Activated CD4-positive, alpha-beta T cell treated with anti-CD3 and anti-CD28 coated beads for 36 hours (primary cell): ENCODE measurements around the gene CD300A. TPM values are rescaled to one million over a fixed set of nuclear protein-coding genes. Genes with fewer than 3 reads are reported as not detected.

ENCODE experiments used
- ATAC-seq: fragments of 200-7000 bp; cut with Tn5 transposase; one replicate; pipeline ENCODE4 v1.10.0; 2021; ENCODE audit warnings: mild to moderate bottlenecking, moderate library complexity
- CTCF ChIA-PET: fragments of 350-600 bp; sonication (Branson Sonifier 250); formaldehyde crosslinking; loops from one replicate; lab custom pipeline; 2021; ENCODE audit warnings: antibody characterized with exemption; lab: Charles Lee
- POLR2A ChIA-PET: fragments of 350-600 bp; sonication (Branson Sonifier 250); formaldehyde crosslinking; loops from one replicate; lab custom pipeline; 2021; ENCODE audit warnings: antibody characterized with exemption, inconsistent platforms; lab: Charles Lee
- DNase-seq: peaks from one replicate; pipeline ENCODE4 v3.0.0-alpha.2; 2020
- H3K27ac Mint-ChIP-seq: one replicate; pipeline ENCODE4 v1.8.0; 2021; ENCODE audit warnings: mixed read lengths
- H3K27me3 Mint-ChIP-seq: one replicate; pipeline ENCODE4 v1.8.0; 2021; ENCODE audit warnings: mixed read lengths
- H3K36me3 Mint-ChIP-seq: one replicate; pipeline ENCODE4 v1.8.0; 2021; ENCODE audit warnings: low read depth, mixed read lengths
- H3K4me1 Mint-ChIP-seq: one replicate; pipeline ENCODE4 v1.8.0; 2021; ENCODE audit warnings: mixed read lengths
- H3K4me3 Mint-ChIP-seq: one replicate; pipeline ENCODE4 v1.8.0; 2021; ENCODE audit warnings: mild to moderate bottlenecking, moderate library complexity, mixed read lengths
- H3K9me3 Mint-ChIP-seq: one replicate; pipeline ENCODE4 v1.8.0; 2021; ENCODE audit warnings: low read depth, mixed read lengths
- intact Hi-C, 2 experiments: fragments of 100-400 bp; cut with DNase I in 1 of 2; cut with micrococcal nuclease in 1 of 2; formaldehyde crosslinking; loops; one replicate each; pipeline versions ENCODE4 v1.14.2 to v1.15.1; 2022 to 2024; cut with DNase I, micrococcal nuclease
- total RNA-seq, 2 experiments: library from RNA; stranded (reverse); gene quantifications; one replicate each; pipeline ENCODE4 v1.2.3, GENCODE V29; 2021

Gene CD300A
- total RNA-seq, 2 experiments from 2014 or later: 4.9 to 5.8 TPM

GRCh38 chr17:74430706-74431567, 35.5 kb upstream of the CD300A start:
- H3K9me3 Mint-ChIP-seq: no peaks in the 10 kb centered on the region
- intact Hi-C loops: no loop called here
- H3K36me3 Mint-ChIP-seq: no peaks in the 10 kb centered on the region
- ChIA-PET POLR2A (interaction anchor here (0.7 kb wide), 1 partner anchor 902 kb away, joined by 3 read pairs; no protein-coding TSS in a partner anchor), CTCF (interaction anchor here (0.7 kb wide), 1 partner anchor 133 kb away, joined by 3 read pairs; no protein-coding TSS in a partner anchor)
- peak; percentile 58 for DNase-seq
- peak; percentile 45 for ATAC-seq
- H3K27me3 Mint-ChIP-seq: peaks cover 40% of the 10 kb centered on the region
- peak overlapping the region; percentile 53 for H3K4me3 Mint-ChIP-seq
- H3K27ac Mint-ChIP-seq: no peak overlapping the region
- peaks cover 15% of the 10 kb centered on the region for H3K4me1 Mint-ChIP-seq

GRCh38 chr17:74431568-74432423, 34.6 kb upstream of the CD300A start, which contains the start of gene GPRC5C:
GPRC5C (plus strand) TSS chr17:74432088; CDS start chr17:74439777, 7,689 bp downstream.
- ChIA-PET POLR2A (no interaction called here), CTCF (interaction anchor here (0.6 kb wide), 1 partner anchor 596 kb away, joined by 3 read pairs; no protein-coding TSS in a partner anchor)
- H3K4me3 Mint-ChIP-seq: peak within 1 kb of the TSS; percentile 53
- ATAC-seq: peak; percentile 85
- H3K4me1 Mint-ChIP-seq: peaks cover 15% of the 10 kb centered on the region
- intact Hi-C loops: loop anchor here in 1 of 2 experiments (1.0 kb wide), 1 partner anchor 23 kb away; no protein-coding TSS in a partner anchor
- no peaks in the 10 kb centered on the region for H3K36me3 Mint-ChIP-seq
- DNase-seq: peak; percentile 83
- H3K27me3 Mint-ChIP-seq: peaks cover 47% of the 10 kb centered on the region
- H3K9me3 Mint-ChIP-seq: peaks cover 1% of the 10 kb centered on the region
- H3K27ac Mint-ChIP-seq: no peak within 1 kb of the TSS

GRCh38 chr17:74432424-74432690, 34.1 kb upstream of the CD300A start:
- Mint-ChIP-seq H3K9me3 (peaks cover 2% of the 10 kb centered on the region), H3K36me3 (no peaks in the 10 kb centered on the region), H3K27me3 (peaks cover 47% of the 10 kb centered on the region), H3K4me3 (peak overlapping the region; percentile 6), H3K27ac (no peak overlapping the region), H3K4me1 (peaks cover 15% of the 10 kb centered on the region)
- POLR2A ChIA-PET: no interaction called here
- DNase-seq: no peak
- CTCF ChIA-PET: no interaction called here
- intact Hi-C loops: loop anchor here in 1 of 2 experiments (1.0 kb wide), 1 partner anchor 22 kb away; no protein-coding TSS in a partner anchor
- no peak for ATAC-seq

- peak overlapping the region; percentile 6 for H3K4me3 Mint-ChIP-seq
- ChIA-PET POLR2A (no interaction called here), CTCF (no interaction called here)
- no peak for DNase-seq
- intact Hi-C loops: loop anchor here in 1 of 2 experiments (1.0 kb wide), 1 partner anchor 21 kb away; no protein-coding TSS in a partner anchor
- H3K36me3 Mint-ChIP-seq: no peaks in the 10 kb centered on the region
- no peak overlapping the region for H3K27ac Mint-ChIP-seq
- no peak for ATAC-seq
- H3K27me3 Mint-ChIP-seq: peaks cover 46% of the 10 kb centered on the region
- peaks cover 15% of the 10 kb centered on the region for H3K4me1 Mint-ChIP-seq
- H3K9me3 Mint-ChIP-seq: peaks cover 2% of the 10 kb centered on the region
These were observed 33.6 kb upstream of the CD300A start for GRCh38 chr17:74432766-74433391.

- Mint-ChIP-seq H3K4me1 (peaks cover 15% of the 10 kb centered on the region), H3K9me3 (peaks cover 3% of the 10 kb centered on the region), H3K27ac (no peak overlapping the region), H3K4me3 (no peak overlapping the region), H3K36me3 (no peaks in the 10 kb centered on the region), H3K27me3 (peaks cover 42% of the 10 kb centered on the region)
- DNase-seq: no peak
- CTCF ChIA-PET: interaction anchor here (1.4 kb wide), 1 partner anchor 20 kb away, joined by 3 read pairs; no protein-coding TSS in a partner anchor
- POLR2A ChIA-PET: no interaction called here
- intact Hi-C loops: no loop called here
- no peak for ATAC-seq
These were observed 32.9 kb upstream of the CD300A start for GRCh38 chr17:74433421-74434121.

GRCh38 chr17:74435775-74436359, 30.6 kb upstream of the CD300A start:
- Mint-ChIP-seq H3K27ac (no peak overlapping the region), H3K9me3 (peaks cover 10% of the 10 kb centered on the region), H3K4me1 (peaks cover 8% of the 10 kb centered on the region), H3K27me3 (peaks cover 28% of the 10 kb centered on the region), H3K4me3 (no peak overlapping the region), H3K36me3 (no peaks in the 10 kb centered on the region)
- POLR2A ChIA-PET: no interaction called here
- CTCF ChIA-PET: interaction anchor here (0.6 to 1.9 kb wide), 6 partner anchors 12 to 165 kb away, joined by 3 to 4 read pairs (median 4); no protein-coding TSS in a partner anchor
- no peak for ATAC-seq
- intact Hi-C loops: no loop called here
- DNase-seq: no peak

- CTCF ChIA-PET: interaction anchor here (0.7 to 3.0 kb wide), 13 partner anchors 16 to 846 kb away, joined by 3 to 21 read pairs (median 4); no protein-coding TSS in a partner anchor
- no peak overlapping the region for H3K27ac Mint-ChIP-seq
- intact Hi-C loops: loop anchor here in 1 of 2 experiments (1.0 kb wide), 1 partner anchor 56 kb away; no protein-coding TSS in a partner anchor
- H3K4me1 Mint-ChIP-seq: no peaks in the 10 kb centered on the region
- ATAC-seq: no peak
- no peaks in the 10 kb centered on the region for H3K36me3 Mint-ChIP-seq
- POLR2A ChIA-PET: interaction anchor here (0.8 kb wide), 1 partner anchor 17 kb away, joined by 7 read pairs; no protein-coding TSS in a partner anchor
- peaks cover 18% of the 10 kb centered on the region for H3K27me3 Mint-ChIP-seq
- H3K9me3 Mint-ChIP-seq: peaks cover 10% of the 10 kb centered on the region
- no peak overlapping the region for H3K4me3 Mint-ChIP-seq
- no peak for DNase-seq
These were observed 28.7 kb upstream of the CD300A start for GRCh38 chr17:74437702-74438101.

GRCh38 chr17:74439691-74440567, 26.5 kb upstream of the CD300A start:
- Mint-ChIP-seq H3K9me3 (peaks cover 10% of the 10 kb centered on the region), H3K27me3 (peaks cover 11% of the 10 kb centered on the region), H3K4me3 (no peak overlapping the region), H3K4me1 (no peaks in the 10 kb centered on the region), H3K36me3 (no peaks in the 10 kb centered on the region), H3K27ac (no peak overlapping the region)
- POLR2A ChIA-PET: no interaction called here
- intact Hi-C loops: no loop called here
- CTCF ChIA-PET: interaction anchor here (2.7 to 3.0 kb wide), 2 partner anchors 17 to 20 kb away, joined by 12 to 21 read pairs; no protein-coding TSS in a partner anchor
- ATAC-seq: no peak
- no peak for DNase-seq

GRCh38 chr17:74441537-74441936, 24.9 kb upstream of the CD300A start:
- Mint-ChIP-seq H3K4me1 (no peaks in the 10 kb centered on the region), H3K27me3 (peaks cover 6% of the 10 kb centered on the region), H3K9me3 (peaks cover 10% of the 10 kb centered on the region), H3K36me3 (no peaks in the 10 kb centered on the region), H3K27ac (no peak overlapping the region), H3K4me3 (no peak overlapping the region)
- CTCF ChIA-PET: interaction anchor here (0.9 kb wide), 1 partner anchor 60 kb away, joined by 4 read pairs; no protein-coding TSS in a partner anchor
- DNase-seq (no peak), ATAC-seq (no peak)
- POLR2A ChIA-PET: no interaction called here
- intact Hi-C loops: no loop called here
